Transverse colon (tissue), 4 donors: ENCODE results near the gene SLC6A15. TPM values are rescaled to one million over a fixed set of nuclear protein-coding genes. Genes with fewer than 3 reads are reported as not detected.

Source experiments
- DNase-seq: peaks from one replicate; pipeline ENCODE4 v3.0.0-alpha.2; 2019
- H3K27ac ChIP-seq, 4 donors: fragments of 200-600 bp; sonication (generic); 2 replicates each; pipeline ENCODE4 v1.5.1; 2016 to 2018; ENCODE audit warnings: inconsistent platforms in 4 of 4
- H3K27me3 ChIP-seq: fragments of 200-600 bp; sonication (generic); 2 replicates; pipeline ENCODE4 v1.5.1; 2017; ENCODE audit warnings: inconsistent platforms
- H3K36me3 ChIP-seq, 4 donors: fragments of 200-600 bp; sonication (generic); 2 replicates each; pipeline ENCODE4 v1.5.1; 2017 to 2019; ENCODE audit warnings: inconsistent platforms in 4 of 4
- H3K4me1 ChIP-seq, 4 donors: fragments of 200-600 bp; sonication (generic); 2 replicates each; pipeline ENCODE4 v1.5.1; 2017 to 2020; ENCODE audit warnings: inconsistent platforms in 4 of 4
- H3K4me3 ChIP-seq, 4 donors: fragments of 200-600 bp; sonication (generic); 1 replicate in 1 of 4; 2 replicates in 3 of 4; pipeline versions ENCODE4 v1.5.1 to v1.6.1; 2017 to 2019; ENCODE audit warnings: inconsistent platforms in 4 of 4
- H3K9me3 ChIP-seq, 2 donors: fragments of 200-600 bp; sonication (generic); 2 replicates each; pipeline ENCODE4 v1.5.1; 2017 to 2019; ENCODE audit warnings: inconsistent platforms in 2 of 2
- EP300 ChIP-seq: sonication (generic); formaldehyde crosslinking; IDR thresholded peaks from one replicate; pipeline ENCODE4 v1.6.1; 2017; ENCODE audit warnings: antibody characterized with exemption, low read depth
- POLR2A ChIP-seq: fragments of 450-650 bp; IDR thresholded peaks from one replicate; pipeline ENCODE4 v1.6.1; 2016; ENCODE audit warnings: antibody characterized with exemption, mild to moderate bottlenecking, moderate library complexity
- POLR2AphosphoS5 ChIP-seq, 3 donors: sonication (generic); formaldehyde crosslinking; IDR thresholded peaks; one replicate each; pipeline ENCODE4 v1.6.1; 2016; ENCODE audit warnings: antibody characterized with exemption in 3 of 3
- WGBS, 2 donors: methylation state at CpG; one replicate each; pipeline ENCODE4 v1.1.5; 2018; ENCODE audit warnings: low coverage in 1 of 2; 5-methylcytosine and 5-hydroxymethylcytosine counted together
- in situ Hi-C, 4 donors: fragments of 200-750 bp; cut with MboI; loops; one replicate each; pipeline versions ENCODE4 v1.15.0 to v1.15.1; 2017; ENCODE audit warnings: low sequenced_read_pairs in 3 of 4, low pct_ligation_motif_present in 1 of 4, low pct_unique_long_range_greater_than_20kb in 1 of 4
- intact Hi-C: fragments of 100-400 bp; cut with DNase I; formaldehyde crosslinking; loops from one replicate; pipeline ENCODE4 v1.15.1; 2023; ENCODE audit warnings: low total_unique reads
- small RNA-seq, 4 donors: library from RNA; depleted of rRNA; stranded (forward); fragments of <200 nt; gene quantifications; one replicate each; pipeline ENCODE3, GENCODE V24; 2016
- total RNA-seq, 4 donors: library from RNA; depleted of rRNA; stranded (reverse); fragments of >200 nt; gene quantifications; one replicate each; pipeline ENCODE4 v1.1.0, GENCODE V29; 2016
- TF ChIP-seq, protein P1 (sequence below), 5 experiments: fragments of 200-600 bp in 3 of 5; fragments of 450-650 bp in 2 of 5; sonication (generic) in 3 of 5; IDR thresholded peaks; 1 replicate in 2 of 5; 2 replicates in 3 of 5; pipeline ENCODE4 v1.5.1; 2016 to 2017; ENCODE audit warnings: antibody characterized with exemption in 5 of 5, inconsistent platforms in 3 of 5, mild to moderate bottlenecking in 2 of 5, moderate library complexity in 1 of 5

Gene SLC6A15
- total RNA-seq, 4 donors from 2014 or later = 0.27 to 0.79 (median 0.37) TPM; not detected in 1

DNA sequence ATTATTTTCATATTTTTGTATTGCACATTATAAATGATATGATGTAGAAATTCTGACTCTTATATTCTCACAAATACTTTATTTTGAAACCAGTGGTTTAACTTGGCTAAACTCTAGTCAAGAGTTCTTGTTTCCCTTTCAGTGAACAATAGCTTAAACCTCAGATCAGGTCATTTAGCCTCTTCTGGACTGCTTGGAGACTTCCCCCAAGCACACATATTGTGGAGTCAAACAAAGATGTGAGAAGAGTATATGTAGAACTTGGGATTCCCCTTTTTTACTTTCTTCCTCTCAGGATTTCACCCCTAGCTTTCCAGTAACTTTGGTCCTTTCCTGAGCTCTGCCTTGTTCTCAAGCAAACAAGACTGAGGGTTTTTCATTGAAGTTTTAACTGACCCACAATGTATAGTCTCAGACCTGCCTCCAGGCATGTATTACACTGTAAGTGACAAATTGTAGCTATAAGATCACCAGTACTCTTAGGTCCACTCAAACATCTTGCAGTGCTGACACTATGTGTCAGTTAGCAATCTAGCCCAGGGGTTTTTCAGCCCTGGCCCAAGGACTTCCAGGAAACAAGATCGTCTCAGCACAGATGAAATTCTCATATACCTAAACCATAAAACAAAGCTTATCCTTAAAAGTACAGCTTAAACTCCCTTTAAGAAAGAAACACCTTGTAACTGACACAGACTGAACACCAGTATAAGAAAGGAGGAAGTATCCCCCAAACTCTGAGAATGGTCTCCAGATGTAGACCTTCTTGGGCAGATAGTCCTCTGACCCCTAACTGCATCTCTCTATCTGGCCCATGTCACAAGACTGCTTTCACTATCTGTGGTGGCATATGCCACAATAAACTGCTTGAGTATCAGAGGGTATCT, 98.6 kb downstream of the SLC6A15 start:
- Histone ChIP-seq H3K4me3 (no peak overlapping the region), H3K9me3 (no peaks in the 10 kb centered on the region), H3K4me1 (no peaks in the 10 kb centered on the region), H3K36me3 (no peaks in the 10 kb centered on the region), H3K27ac (no peak overlapping the region), H3K27me3 (no peaks in the 10 kb centered on the region)
- in situ Hi-C loops (no loop called here), intact Hi-C loops (no loop called here)
- DNase-seq = no peak
- WGBS, 2 donors = 89% methylated on average over 1 of the region's 1 CpG; no CpG with 5 or more reads in 1 of the 2 donors
- TF ChIP-seq EP300 (no peak), POLR2AphosphoS5 (IDR thresholded peaks at IDR 0.05) (no peak), POLR2A (no peak)
- TF ChIP-seq, protein P1, sequence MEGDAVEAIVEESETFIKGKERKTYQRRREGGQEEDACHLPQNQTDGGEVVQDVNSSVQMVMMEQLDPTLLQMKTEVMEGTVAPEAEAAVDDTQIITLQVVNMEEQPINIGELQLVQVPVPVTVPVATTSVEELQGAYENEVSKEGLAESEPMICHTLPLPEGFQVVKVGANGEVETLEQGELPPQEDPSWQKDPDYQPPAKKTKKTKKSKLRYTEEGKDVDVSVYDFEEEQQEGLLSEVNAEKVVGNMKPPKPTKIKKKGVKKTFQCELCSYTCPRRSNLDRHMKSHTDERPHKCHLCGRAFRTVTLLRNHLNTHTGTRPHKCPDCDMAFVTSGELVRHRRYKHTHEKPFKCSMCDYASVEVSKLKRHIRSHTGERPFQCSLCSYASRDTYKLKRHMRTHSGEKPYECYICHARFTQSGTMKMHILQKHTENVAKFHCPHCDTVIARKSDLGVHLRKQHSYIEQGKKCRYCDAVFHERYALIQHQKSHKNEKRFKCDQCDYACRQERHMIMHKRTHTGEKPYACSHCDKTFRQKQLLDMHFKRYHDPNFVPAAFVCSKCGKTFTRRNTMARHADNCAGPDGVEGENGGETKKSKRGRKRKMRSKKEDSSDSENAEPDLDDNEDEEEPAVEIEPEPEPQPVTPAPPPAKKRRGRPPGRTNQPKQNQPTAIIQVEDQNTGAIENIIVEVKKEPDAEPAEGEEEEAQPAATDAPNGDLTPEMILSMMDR (IDR thresholded peaks at IDR 0.05) = no peak

GRCh38 chr12:84811291-84811690, 101.3 kb downstream of the SLC6A15 start:
- intact Hi-C loops = no loop called here

DNA sequence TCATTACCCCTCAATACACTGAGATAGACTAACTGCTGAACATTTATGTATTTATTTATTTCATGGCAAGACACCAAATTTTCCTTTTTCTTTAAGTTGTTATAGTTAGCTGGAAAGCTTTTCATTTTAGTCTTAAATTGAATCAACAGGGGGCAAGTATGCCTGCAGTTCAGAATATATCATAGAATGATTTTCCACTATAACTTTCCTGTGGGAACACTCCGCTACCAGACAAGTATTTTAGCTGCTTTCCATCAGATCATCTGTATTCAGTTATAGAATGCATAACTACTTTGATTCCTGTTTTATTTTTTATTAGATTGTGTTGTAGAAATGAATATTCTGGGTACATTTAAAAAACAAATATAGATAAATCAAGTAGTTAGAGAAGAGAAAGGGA, 102.0 kb downstream of the SLC6A15 start:
- no peaks in the 10 kb centered on the region for H3K4me1 ChIP-seq
- H3K27ac ChIP-seq = no peak overlapping the region
- in situ Hi-C loops (no loop called here), intact Hi-C loops (no loop called here)
- H3K36me3 ChIP-seq = no peaks in the 10 kb centered on the region
- 93 to 100% methylated on average over 1 of the region's 1 CpG for WGBS, 2 donors
- no peak for DNase-seq
- TF ChIP-seq POLR2AphosphoS5 (IDR thresholded peaks at IDR 0.05) (no peak), EP300 (no peak), POLR2A (no peak)
- TF ChIP-seq, protein P1 (IDR thresholded peaks at IDR 0.05) = no peak
- no peaks in the 10 kb centered on the region for H3K9me3 ChIP-seq
- H3K4me3 ChIP-seq = no peak overlapping the region
- H3K27me3 ChIP-seq = no peaks in the 10 kb centered on the region

More at GRCh38 chr12:84811291-84811690, 101.3 kb downstream of the SLC6A15 start:
- H3K4me1 ChIP-seq = no peaks in the 10 kb centered on the region
- H3K9me3 ChIP-seq = no peaks in the 10 kb centered on the region
- DNase-seq = no peak
- in situ Hi-C loops = no loop called here
- no peaks in the 10 kb centered on the region for H3K36me3 ChIP-seq
- no peak overlapping the region for H3K27ac ChIP-seq
- 61 to 64% methylated on average over 3 of the region's 3 CpGs for WGBS, 2 donors
- TF ChIP-seq POLR2AphosphoS5 (IDR thresholded peaks at IDR 0.05) = no peak
- TF ChIP-seq POLR2A = no peak
- TF ChIP-seq EP300 = no peak
- TF ChIP-seq, protein P1 (IDR thresholded peaks at IDR 0.05) = no peak
- no peak overlapping the region for H3K4me3 ChIP-seq
- H3K27me3 ChIP-seq = no peaks in the 10 kb centered on the region

Small RNAs within 50 kb of the gene (small RNA-seq; reads per million reads assigned to genes)
- gene AC128657.1 = 0 reads per million in 4 donors

Other genes starting within 250 kb of the SLC6A15 start
- gene TSPAN19, start 123.5 kb upstream of the SLC6A15 start, total RNA-seq = not detected
- not detected for gene LRRIQ1, start 123.6 kb upstream of the SLC6A15 start, total RNA-seq